Measurements from ENCODE around the gene PDHB. TPM values are rescaled to one million over a fixed set of nuclear protein-coding genes. Genes with fewer than 3 reads are reported as not detected.

Gene PDHB
- total and polyA plus RNA-seq, 2 of the 13 experiments (the other 11 are each of a cell fraction or from before 2014, with no cell fraction given), result 108 to 153 TPM

DNA sequence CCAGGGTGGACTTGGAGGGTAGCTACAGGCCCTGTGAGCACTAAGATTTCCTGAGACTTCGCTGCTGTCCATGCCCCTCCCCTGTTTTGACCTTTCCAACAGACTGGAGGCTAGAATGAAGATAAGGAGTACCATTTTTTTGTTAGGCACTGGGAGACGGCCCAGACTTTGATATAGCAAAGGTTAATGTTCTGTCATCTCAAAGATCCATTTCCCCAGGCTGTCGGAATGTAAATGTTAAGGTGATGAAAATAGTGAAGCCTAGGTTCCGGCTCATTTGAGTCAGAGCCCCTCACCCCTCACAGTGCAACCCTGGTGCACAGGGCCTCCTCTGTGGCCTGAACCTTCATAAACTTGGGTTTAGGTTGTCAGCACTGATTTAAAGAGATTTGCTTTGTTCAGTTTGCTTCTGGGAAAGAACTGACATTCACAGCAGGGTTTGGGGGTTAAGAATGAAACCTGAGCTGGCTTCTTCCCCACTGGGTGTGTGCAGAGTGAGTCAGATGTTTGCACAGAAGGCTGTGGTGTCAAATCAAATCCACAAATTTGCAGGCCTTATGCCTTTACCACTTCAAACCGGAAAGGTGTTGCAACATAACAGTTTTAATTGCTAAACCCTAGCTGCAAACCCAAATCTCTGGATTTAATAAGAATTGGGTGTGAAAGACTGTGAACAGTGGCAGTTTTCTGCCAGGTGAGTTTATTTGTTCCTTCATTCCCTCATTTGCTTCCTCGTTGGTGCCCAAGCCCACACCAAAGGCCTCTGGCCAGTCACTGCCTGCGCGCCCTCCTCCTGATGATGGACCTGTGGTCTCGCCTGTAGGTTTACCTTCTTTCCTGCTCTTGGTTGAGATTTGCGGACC, 37.6 kb upstream of the PDHB start (continued):
- TF ChIP-seq POLR2G (IDR thresholded peaks at IDR 0.05; ENCODE audit: low read depth, low read length), result no peak
- no peak for TF ChIP-seq SOX6 (IDR thresholded peaks at IDR 0.05)
- peak; percentile 96 for TF ChIP-seq SOX6 (CRISPR knock-in tag; IDR thresholded peaks at IDR 0.05)
- TF ChIP-seq ZNF607 (CRISPR knock-in tag; IDR thresholded peaks at IDR 0.05; ENCODE audit: borderline replicate concordance), result peak; percentile 19; the same call in 1 of the 2 replicates
- 0 out of 2 replicates have a peak, but pooled peaks have one; percentile 5 for TF ChIP-seq NFE2 (CRISPR knock-in tag; IDR thresholded peaks at IDR 0.05)
- TF ChIP-seq ZNF382 (CRISPR knock-in tag; IDR thresholded peaks at IDR 0.05; ENCODE audit: borderline replicate concordance), result no peak
- TF ChIP-seq NR2F1 (CRISPR knock-in tag; IDR thresholded peaks at IDR 0.05), result peak in 1 of 2 experiments; percentile 78; a peak in 2 of 4 replicates
- TF ChIP-seq HOXD1 (CRISPR knock-in tag; IDR thresholded peaks at IDR 0.05), result peak; percentile 83; the same call in 1 of the 2 replicates
- no peak; the same call in 1 of the 2 replicates for TF ChIP-seq SMYD3 (CRISPR knock-in tag; IDR thresholded peaks at IDR 0.05)
- TF ChIP-seq, protein P1, sequence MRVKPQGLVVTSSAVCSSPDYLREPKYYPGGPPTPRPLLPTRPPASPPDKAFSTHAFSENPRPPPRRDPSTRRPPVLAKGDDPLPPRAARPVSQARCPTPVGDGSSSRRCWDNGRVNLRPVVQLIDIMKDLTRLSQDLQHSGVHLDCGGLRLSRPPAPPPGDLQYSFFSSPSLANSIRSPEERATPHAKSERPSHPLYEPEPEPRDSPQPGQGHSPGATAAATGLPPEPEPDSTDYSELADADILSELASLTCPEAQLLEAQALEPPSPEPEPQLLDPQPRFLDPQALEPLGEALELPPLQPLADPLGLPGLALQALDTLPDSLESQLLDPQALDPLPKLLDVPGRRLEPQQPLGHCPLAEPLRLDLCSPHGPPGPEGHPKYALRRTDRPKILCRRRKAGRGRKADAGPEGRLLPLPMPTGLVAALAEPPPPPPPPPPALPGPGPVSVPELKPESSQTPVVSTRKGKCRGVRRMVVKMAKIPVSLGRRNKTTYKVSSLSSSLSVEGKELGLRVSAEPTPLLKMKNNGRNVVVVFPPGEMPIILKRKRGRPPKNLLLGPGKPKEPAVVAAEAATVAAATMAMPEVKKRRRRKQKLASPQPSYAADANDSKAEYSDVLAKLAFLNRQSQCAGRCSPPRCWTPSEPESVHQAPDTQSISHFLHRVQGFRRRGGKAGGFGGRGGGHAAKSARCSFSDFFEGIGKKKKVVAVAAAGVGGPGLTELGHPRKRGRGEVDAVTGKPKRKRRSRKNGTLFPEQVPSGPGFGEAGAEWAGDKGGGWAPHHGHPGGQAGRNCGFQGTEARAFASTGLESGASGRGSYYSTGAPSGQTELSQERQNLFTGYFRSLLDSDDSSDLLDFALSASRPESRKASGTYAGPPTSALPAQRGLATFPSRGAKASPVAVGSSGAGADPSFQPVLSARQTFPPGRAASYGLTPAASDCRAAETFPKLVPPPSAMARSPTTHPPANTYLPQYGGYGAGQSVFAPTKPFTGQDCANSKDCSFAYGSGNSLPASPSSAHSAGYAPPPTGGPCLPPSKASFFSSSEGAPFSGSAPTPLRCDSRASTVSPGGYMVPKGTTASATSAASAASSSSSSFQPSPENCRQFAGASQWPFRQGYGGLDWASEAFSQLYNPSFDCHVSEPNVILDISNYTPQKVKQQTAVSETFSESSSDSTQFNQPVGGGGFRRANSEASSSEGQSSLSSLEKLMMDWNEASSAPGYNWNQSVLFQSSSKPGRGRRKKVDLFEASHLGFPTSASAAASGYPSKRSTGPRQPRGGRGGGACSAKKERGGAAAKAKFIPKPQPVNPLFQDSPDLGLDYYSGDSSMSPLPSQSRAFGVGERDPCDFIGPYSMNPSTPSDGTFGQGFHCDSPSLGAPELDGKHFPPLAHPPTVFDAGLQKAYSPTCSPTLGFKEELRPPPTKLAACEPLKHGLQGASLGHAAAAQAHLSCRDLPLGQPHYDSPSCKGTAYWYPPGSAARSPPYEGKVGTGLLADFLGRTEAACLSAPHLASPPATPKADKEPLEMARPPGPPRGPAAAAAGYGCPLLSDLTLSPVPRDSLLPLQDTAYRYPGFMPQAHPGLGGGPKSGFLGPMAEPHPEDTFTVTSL (CRISPR knock-in tag; IDR thresholded peaks at IDR 0.05; ENCODE audit: borderline replicate concordance), result peak; percentile 89; the same call in 1 of the 2 replicates
- TF ChIP-seq ZBTB43 (CRISPR knock-in tag; conservative IDR thresholded peaks at IDR 0.05), result peak; percentile 89; the same call in 1 of the 2 replicates
- TF ChIP-seq, protein P2, sequence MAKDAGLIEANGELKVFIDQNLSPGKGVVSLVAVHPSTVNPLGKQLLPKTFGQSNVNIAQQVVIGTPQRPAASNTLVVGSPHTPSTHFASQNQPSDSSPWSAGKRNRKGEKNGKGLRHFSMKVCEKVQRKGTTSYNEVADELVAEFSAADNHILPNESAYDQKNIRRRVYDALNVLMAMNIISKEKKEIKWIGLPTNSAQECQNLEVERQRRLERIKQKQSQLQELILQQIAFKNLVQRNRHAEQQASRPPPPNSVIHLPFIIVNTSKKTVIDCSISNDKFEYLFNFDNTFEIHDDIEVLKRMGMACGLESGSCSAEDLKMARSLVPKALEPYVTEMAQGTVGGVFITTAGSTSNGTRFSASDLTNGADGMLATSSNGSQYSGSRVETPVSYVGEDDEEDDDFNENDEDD (CRISPR knock-in tag; IDR thresholded peaks at IDR 0.05; ENCODE audit: borderline replicate concordance), result no peak
- TF ChIP-seq POGZ (CRISPR knock-in tag; IDR thresholded peaks at IDR 0.05), result no peak
- peak; percentile 68 for TF ChIP-seq ZFY (CRISPR knock-in tag; IDR thresholded peaks at IDR 0.05)
- no peak for TF ChIP-seq ZNF678 (CRISPR knock-in tag; IDR thresholded peaks at IDR 0.05)
- no peak for TF ChIP-seq MZF1 (CRISPR knock-in tag; IDR thresholded peaks at IDR 0.05; ENCODE audit: borderline replicate concordance)
- 0 out of 2 replicates have a peak, but pooled peaks have one; percentile 36 for TF ChIP-seq KAT7 (CRISPR knock-in tag; IDR thresholded peaks at IDR 0.05; ENCODE audit: borderline replicate concordance)
- TF ChIP-seq USF2 (IDR thresholded peaks at IDR 0.05; ENCODE audit: low read depth, low read length), result no peak
- no peak for TF ChIP-seq USF2 (CRISPR knock-in tag; IDR thresholded peaks at IDR 0.05; ENCODE audit: borderline replicate concordance)

Data from HepG2 (cell line).